Smooth muscle cell (in vitro differentiated cells): Measurements from ENCODE around the gene TMEM120B. TPM values are rescaled to one million over a fixed set of nuclear protein-coding genes. Genes with fewer than 3 reads are reported as not detected.
"Not testable (repeated sequence)": the region's sequence is repeated elsewhere in the genome, so short reads cannot be mapped to it uniquely, and the experiment has no call there.

Source experiments
- DNase-seq: peaks from one replicate; lab custom pipeline; 2025; ENCODE audit not compliant: unreplicated experiment; lab: John Stamatoyannopoulos, UW
- H2AFZ ChIP-seq: fragments of 200-600 bp; sonication (generic); 2 replicates; pipeline ENCODE4 v1.6.0; 2016; ENCODE audit warnings: antibody characterized with exemption, low read depth, mild to moderate bottlenecking
- H3F3A ChIP-seq: fragments of 200-600 bp; sonication (generic); 2 replicates; pipeline ENCODE4 v1.6.0; 2017; ENCODE audit warnings: antibody characterized with exemption, low read depth
- H3K27ac ChIP-seq: fragments of 200-600 bp; sonication (generic); 2 replicates; pipeline ENCODE4 v1.5.1; 2016; ENCODE audit warnings: low read depth, mild to moderate bottlenecking
- H3K27me3 ChIP-seq: fragments of 200-600 bp; sonication (generic); 2 replicates; pipeline ENCODE4 v1.6.1; 2016; ENCODE audit warnings: low read depth, mild to moderate bottlenecking
- H3K36me3 ChIP-seq: fragments of 200-600 bp; sonication (generic); 2 replicates; pipeline ENCODE4 v1.5.1; 2016; ENCODE audit warnings: low read depth
- H3K4me1 ChIP-seq: fragments of 200-600 bp; sonication (generic); 2 replicates; pipeline ENCODE4 v1.5.1; 2016; ENCODE audit warnings: low read depth
- H3K4me2 ChIP-seq: fragments of 200-600 bp; sonication (generic); 2 replicates; pipeline ENCODE4 v1.6.0; 2016; ENCODE audit warnings: mild to moderate bottlenecking
- H3K4me3 ChIP-seq: fragments of 200-600 bp; sonication (generic); 2 replicates; pipeline ENCODE4 v1.5.1; 2016; ENCODE audit warnings: mild to moderate bottlenecking
- H3K79me2 ChIP-seq: fragments of 200-600 bp; sonication (generic); 2 replicates; pipeline ENCODE4 v1.6.0; 2016; ENCODE audit warnings: low read depth, mild to moderate bottlenecking
- H3K9ac ChIP-seq: fragments of 200-600 bp; sonication (generic); 2 replicates; pipeline ENCODE4 v1.6.0; 2016; ENCODE audit warnings: low read depth
- H3K9me3 ChIP-seq: fragments of 200-600 bp; sonication (generic); replicated peaks from 2 replicates; pipeline ENCODE4 v1.5.1; 2016; ENCODE audit warnings: low read depth
- H4K20me1 ChIP-seq: fragments of 200-600 bp; sonication (generic); 2 replicates; pipeline ENCODE4 v1.6.0; 2016; ENCODE audit warnings: low read depth
- CTCF ChIP-seq: fragments of 200-600 bp; sonication (generic); IDR thresholded peaks from 2 replicates; pipeline ENCODE4 v1.5.1; 2017; ENCODE audit warnings: borderline replicate concordance, mild to moderate bottlenecking, antibody characterized with exemption; ENCODE audit not compliant: insufficient read depth, poor library complexity, severe bottlenecking
- WGBS: methylation state at CpG from one replicate; pipeline ENCODE4 v1.1.7; 2016; ENCODE audit warnings: low lambda C conversion rate; 5-methylcytosine and 5-hydroxymethylcytosine counted together
- polyA plus RNA-seq: library from polyadenylated mRNA; unstranded; fragments of >200 nt; fragmentation: Nextera tagmentation; extraction: Ambion mirVana; gene quantifications from 2 replicates; pipeline ENCODE4 v1.2.1, GENCODE V29; 2016
- total RNA-seq: library from RNA; depleted of rRNA; stranded (reverse); fragments of >200 nt; gene quantifications from 2 replicates; pipeline ENCODE4 v1.2.3, GENCODE V29; 2014

Gene TMEM120B
- total and polyA plus RNA-seq, 2 experiments from 2014 or later: 5.3 to 7.6 TPM

- Histone ChIP-seq H3K27ac (no peak overlapping the region), H2AFZ (no peak overlapping the region), H3K4me2 (no peak overlapping the region), H3K4me1 (no peaks in the 10 kb centered on the region), H3K79me2 (peaks cover 4% of the 10 kb centered on the region), H3K9me3 (no peaks in the 10 kb centered on the region), H4K20me1 (peaks cover 60% of the 10 kb centered on the region), H3K9ac (no peak overlapping the region), H3K36me3 (no peaks in the 10 kb centered on the region), H3K27me3 (no peaks in the 10 kb centered on the region), H3F3A (peaks cover 6% of the 10 kb centered on the region), H3K4me3 (no peak overlapping the region)
- 98% methylated on average over 7 of the region's 7 CpGs for WGBS
- DNase-seq: no peak
- no peak for TF ChIP-seq CTCF
Measured at GRCh38 chr12:121788176-121788818, 75.7 kb downstream of the TMEM120B start.

DNA sequence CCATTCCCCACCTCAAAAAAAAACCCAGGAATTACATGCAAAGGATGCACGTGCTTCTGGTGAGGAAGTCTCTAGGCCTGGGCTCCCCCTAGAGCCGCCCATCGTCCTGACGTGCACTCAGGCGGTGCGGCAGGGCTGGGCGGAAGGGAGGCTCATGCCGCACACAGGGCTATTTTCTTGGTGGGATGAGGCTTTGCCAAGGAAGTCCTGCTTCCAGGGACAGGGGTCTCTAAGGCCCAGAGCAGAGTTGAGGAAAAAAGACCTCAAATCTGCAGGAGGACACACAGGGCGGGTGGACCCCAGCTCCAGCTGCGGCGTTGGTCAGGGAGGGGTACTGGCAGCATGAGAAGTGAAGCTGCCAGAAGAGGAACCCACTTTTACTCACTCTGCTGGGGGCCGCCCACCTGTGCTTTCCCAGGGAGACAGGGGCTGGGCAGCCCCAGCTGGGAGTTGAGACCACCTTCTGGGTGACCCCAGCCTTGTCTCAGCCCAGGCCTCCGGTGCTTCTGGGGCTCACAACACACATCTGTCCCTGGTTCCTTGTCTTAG is 76.8 kb downstream of the TMEM120B start:
- H3K36me3 ChIP-seq: no peaks in the 10 kb centered on the region
- no peak overlapping the region for H2AFZ ChIP-seq
- no peaks in the 10 kb centered on the region for H3K9me3 ChIP-seq
- 93% methylated on average over 12 of the region's 13 CpGs for WGBS
- DNase-seq: no peak
- no peaks in the 10 kb centered on the region for H3K4me1 ChIP-seq
- H3K27ac ChIP-seq: no peak overlapping the region
- no peak overlapping the region for H3K9ac ChIP-seq
- no peak overlapping the region for H3K4me3 ChIP-seq
- H4K20me1 ChIP-seq: peaks cover 50% of the 10 kb centered on the region
- H3K79me2 ChIP-seq: no peaks in the 10 kb centered on the region
- no peak for TF ChIP-seq CTCF
- H3K27me3 ChIP-seq: no peaks in the 10 kb centered on the region
- no peak overlapping the region for H3K4me2 ChIP-seq
- H3F3A ChIP-seq: peaks cover 6% of the 10 kb centered on the region

- H3K36me3 ChIP-seq: no peaks in the 10 kb centered on the region
- no peak overlapping the region for H3K27ac ChIP-seq
- H3K4me1 ChIP-seq: no peaks in the 10 kb centered on the region
- no peak overlapping the region for H2AFZ ChIP-seq
- H3K4me3 ChIP-seq: no peak overlapping the region
- no peak for DNase-seq
- no peak overlapping the region for H3K4me2 ChIP-seq
- H3K9me3 ChIP-seq: no peaks in the 10 kb centered on the region
- no peak overlapping the region for H3K9ac ChIP-seq
- peaks cover 6% of the 10 kb centered on the region for H3F3A ChIP-seq
- H3K27me3 ChIP-seq: no peaks in the 10 kb centered on the region
- H3K79me2 ChIP-seq: no peaks in the 10 kb centered on the region
- WGBS: 69% methylated on average over 28 of the region's 28 CpGs
- no peak for TF ChIP-seq CTCF
- H4K20me1 ChIP-seq: peaks cover 45% of the 10 kb centered on the region
Measured at GRCh38 chr12:121789800-121790728, 77.5 kb downstream of the TMEM120B start.

DNA sequence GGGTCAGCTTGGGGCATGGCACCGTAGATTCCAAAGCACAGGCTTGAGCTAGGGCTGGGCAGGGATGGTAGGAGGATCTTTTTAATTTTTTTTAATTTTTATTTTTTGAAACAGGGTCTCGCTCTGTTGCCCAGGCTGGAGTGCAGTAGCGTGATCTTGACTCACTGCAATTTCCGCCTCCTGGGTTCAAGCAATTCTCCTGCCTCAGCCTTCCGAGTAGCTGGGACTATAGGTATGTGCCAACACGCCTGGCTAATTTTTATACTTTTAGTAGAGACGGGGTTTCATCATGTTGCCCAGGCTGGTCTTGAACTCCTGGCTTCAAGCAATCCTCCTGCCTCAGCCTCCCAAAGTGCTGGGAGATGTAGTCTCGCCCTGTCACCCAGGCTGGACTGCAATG is 78.2 kb downstream of the TMEM120B start:
- H3K36me3 ChIP-seq, H3K27me3 ChIP-seq, H3K4me3 ChIP-seq, H2AFZ ChIP-seq, H3K9me3 ChIP-seq, H3K9ac ChIP-seq, H3K4me1 ChIP-seq, H3K79me2 ChIP-seq, DNase-seq, H3K4me2 ChIP-seq, H3K27ac ChIP-seq: not testable (repeated sequence)
- WGBS: 96% methylated on average over 8 of the region's 8 CpGs
- Histone ChIP-seq H3F3A (peaks cover 11% of the 10 kb centered on the region), H4K20me1 (peaks cover 50% of the 10 kb centered on the region)
